HG02610 (cell line): ENCODE measurements around the gene CCDC28B.

ENCODE experiments used
- ATAC-seq: cut with Tn5 transposase; IDR thresholded peaks from one replicate; pipeline ENCODE4 v1.9.1; 2021; ENCODE audit warnings: mild to moderate bottlenecking, moderate library complexity; ENCODE audit not compliant: unreplicated experiment

CCDC28B gene

DNA sequence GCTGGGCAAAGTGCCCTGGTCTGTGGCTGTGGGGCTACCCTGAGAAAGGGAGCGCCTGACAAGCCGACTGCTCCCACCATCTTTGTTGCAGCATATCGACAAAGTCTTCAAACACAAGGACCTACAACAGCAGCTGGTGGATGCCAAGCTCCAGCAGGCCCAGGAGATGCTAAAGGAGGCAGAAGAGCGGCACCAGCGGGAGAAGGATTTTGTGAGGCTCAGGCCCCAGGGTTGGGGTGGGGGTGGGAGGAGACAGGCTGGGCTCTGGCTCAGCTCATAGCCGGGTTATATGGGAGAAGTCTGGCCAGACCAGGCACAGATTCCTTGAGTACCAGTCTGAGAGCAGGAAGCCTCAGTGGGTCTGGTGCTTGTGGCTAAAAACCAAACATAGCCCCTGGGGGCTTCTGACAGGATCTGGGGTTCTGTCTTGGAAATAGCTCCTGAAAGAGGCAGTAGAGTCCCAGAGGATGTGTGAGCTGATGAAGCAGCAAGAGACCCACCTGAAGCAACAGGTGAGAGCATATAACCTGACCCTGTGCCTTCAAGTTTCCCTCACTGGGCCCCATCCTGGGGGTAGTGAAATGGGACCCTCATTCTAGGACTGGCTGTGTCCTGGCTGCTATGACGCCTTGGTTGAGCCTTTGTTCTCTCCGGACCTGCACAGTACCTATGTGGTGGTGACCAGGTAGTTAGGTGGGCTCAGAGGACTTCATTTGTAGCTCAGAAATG is 8.0 kb upstream of the CCDC28B start:
- ATAC-seq: no peak

- ATAC-seq: no peak
Observed at GRCh38 chr1:32194984-32195383, 5.4 kb upstream of the CCDC28B start.

DNA sequence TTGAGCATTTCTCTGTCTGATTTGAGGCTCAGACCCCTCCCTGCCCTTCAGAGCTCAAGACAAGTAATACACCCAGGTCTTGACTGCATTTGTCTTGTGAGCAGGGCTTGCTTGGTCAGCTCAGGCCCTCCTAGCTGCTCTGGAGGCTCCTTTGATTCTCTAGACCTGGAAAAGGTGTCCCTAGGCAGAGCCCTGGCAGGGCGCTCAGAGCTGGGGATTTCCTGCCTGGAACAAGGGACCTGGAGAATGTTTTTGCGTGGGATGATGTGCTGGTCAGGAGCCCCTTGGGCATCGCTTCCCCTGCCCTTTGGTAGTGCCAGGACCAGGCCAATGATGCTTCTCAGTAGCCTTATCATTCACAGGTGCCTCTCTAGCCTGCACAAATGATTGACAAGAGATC is 4.9 kb upstream of the CCDC28B start:
- ATAC-seq: no peak

- ATAC-seq: no peak
Observed at GRCh38 chr1:32195972-32196823, 4.2 kb upstream of the CCDC28B start.

- ATAC-seq: no peak
Observed at GRCh38 chr1:32197074-32197473, 3.3 kb upstream of the CCDC28B start.

DNA sequence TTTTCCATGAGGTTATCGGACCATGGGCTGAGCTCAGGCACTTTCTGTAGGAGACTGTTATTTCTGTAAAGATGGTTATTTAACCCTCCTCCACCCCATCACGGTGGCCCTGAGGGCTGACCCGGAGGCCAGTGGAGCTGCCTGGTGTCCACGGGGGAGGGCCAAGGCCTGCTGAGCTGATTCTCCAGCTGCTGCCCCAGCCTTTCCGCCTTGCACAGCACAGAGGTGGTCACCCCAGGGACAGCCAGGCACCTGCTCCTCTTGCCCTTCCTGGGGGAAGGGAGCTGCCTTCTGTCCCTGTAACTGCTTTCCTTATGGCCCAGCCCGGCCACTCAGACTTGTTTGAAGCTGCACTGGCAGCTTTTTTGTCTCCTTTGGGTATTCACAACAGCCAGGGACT is 2.6 kb upstream of the CCDC28B start:
- ATAC-seq: no peak

GRCh38 chr1:32198237-32199042 is 2.0 kb upstream of the CCDC28B start:
- ATAC-seq: no peak

DNA sequence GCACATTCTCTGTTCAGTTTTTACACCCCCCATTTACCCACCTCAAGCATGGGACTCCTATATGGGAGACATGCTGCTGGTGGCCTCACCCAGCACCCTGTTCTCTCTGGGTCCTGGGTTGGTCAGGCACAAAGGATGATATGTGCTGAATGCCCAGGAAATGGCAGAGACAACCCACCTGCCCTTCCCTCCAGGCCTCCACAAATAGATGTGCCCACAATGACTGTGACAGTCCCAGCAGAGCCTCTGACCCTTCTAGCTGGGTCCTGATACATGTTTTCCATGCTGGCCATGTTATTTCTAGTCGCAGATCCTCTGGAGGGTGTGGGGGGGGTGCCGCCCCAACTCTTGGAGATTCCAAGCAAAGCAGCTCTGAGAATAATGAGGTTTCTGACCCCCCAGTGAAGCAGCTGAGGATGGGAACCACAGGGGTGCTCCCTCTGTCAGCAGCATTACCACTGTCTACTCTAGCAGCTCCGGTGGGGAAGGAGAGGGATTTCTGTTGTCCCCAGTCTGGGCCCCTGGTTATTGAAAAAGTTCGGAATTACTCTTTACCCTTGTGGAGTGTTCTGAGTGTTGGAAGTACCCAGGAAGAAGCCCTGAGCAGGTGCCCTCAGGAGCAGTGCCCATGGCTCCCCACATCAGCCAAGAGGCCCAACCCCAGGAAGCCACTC is 1.2 kb upstream of the CCDC28B start:
- no peak for ATAC-seq

- ATAC-seq: no peak
Observed at GRCh38 chr1:32199717-32200072, 700 bp upstream of the CCDC28B start.

GRCh38 chr1:32201011-32201855 is 838 bp downstream of the CCDC28B start:
- ATAC-seq: peak; percentile 30

DNA sequence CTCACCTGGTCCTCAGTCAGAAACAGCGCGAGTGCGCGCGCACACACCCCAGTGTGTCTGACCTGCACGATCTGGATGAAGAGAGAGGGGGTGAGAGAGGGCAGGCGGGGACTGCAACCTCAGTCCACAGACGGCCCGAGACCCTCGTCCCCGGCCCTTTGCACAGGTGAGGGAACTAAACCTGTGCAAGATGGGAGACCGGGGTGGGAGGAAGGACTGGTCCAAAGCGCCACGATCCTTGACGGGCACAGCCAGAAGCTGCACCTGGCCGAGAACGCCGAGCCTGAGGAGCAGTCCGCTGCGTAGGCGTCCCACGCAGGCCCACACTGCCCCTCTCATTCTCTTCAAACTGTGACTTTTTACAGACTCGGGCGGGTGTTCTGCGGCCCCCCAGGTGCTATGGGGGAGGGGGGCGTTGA is 4.6 kb downstream of the CCDC28B start:
- no peak for ATAC-seq

DNA sequence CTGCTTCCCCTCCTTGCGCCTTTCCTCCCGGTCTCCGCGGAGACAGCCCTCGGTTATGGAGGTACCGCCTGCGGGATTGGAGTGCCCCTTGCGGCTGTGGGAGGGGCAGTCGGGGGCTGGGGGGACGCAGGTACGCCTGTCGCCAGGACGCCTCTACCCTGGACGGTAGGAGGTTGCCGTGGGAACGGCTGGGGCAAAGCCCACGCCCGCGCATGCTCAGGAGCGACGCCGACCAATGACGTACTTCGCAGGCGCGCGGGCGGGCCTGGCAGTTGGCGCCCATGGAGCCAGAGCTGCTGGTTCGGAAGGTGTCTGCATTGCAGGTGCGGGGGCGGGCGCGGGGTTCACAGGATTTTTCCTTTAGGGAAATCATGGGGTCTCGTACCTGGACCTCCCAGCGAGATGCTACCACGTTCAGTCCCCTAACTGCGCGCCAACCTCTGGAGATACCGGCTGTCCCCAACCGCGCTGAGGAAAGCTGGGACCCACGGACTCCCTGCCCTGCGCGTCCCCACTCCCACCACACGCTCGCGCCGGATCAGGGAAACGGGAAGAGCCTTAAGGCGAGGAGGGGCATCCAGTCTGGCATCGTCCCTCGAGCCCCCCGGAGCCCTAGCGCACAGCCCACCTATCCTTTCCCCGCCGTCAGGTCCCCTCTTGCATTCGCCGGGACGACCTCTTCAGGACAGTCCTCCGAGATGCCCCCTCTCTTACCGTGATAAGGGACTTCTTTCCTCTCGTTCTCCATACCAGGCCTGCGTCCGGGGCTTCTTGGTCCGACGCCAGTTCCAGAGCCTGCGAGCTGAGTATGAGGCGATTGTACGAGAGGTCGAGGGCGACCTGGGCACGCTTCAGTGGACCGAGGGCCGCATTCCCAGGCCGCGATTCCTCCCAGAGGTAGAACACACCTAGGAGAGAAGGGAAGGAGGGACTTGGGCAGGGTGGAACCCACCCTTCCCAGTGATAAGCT is 5.3 kb downstream of the CCDC28B start, which contains the start of gene IQCC:
TSS of gene IQCC (plus strand) at position 271 of the 970 bp plus-strand sequence. CDS start at position 282, 11 bp downstream.
- peak; percentile 38 for ATAC-seq

GRCh38 chr1:32208469-32208868 is 8.1 kb downstream of the CCDC28B start:
- no peak for ATAC-seq

- ATAC-seq: no peak
Observed at GRCh38 chr1:32208891-32209328, 8.5 kb downstream of the CCDC28B start, which contains the start of gene DCDC2B. DCDC2B (plus strand) TSS chr1:32209089; CDS start chr1:32209094, 5 bp downstream.

GRCh38 chr1:32215629-32216480 is 15.5 kb downstream of the CCDC28B start:
- ATAC-seq: no peak

DNA sequence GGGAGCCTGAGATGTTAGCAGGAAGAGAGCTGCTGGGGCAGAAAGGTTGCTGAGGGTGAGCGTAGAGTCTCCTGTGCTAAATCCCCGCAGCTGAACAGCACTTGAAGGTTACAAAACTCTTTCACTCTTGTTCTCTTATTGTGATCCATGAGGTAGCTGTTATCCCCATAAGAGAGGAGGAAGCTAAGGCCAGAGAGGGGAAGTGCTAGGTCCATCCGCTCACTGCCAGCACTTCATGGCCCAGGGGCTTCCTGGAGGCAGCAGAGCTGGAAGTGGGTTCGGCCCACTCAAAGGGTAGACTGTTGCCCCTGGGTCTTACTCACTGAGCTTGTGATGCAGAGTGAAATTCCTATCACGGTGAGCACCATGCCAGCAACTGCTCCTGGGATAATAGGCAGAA is 16.2 kb downstream of the CCDC28B start:
- no peak for ATAC-seq

GRCh38 chr1:32219022-32219421 is 18.6 kb downstream of the CCDC28B start:
- ATAC-seq: no peak
